Lower lobe of right lung (tissue), 2 donors: ENCODE measurements around the gene STK31. TPM values are rescaled to one million over a fixed set of nuclear protein-coding genes. Genes with fewer than 3 reads are reported as not detected.
"Not testable (repeated sequence)": the region's sequence is repeated elsewhere in the genome, so short reads cannot be mapped to it uniquely, and the experiment has no call there.

Experiments used
- ATAC-seq, 2 donors: fragments of 200-7000 bp; cut with Tn5 transposase; one replicate each; pipeline ENCODE4 v1.9.1; 2020 to 2022; ENCODE audit warnings: mild to moderate bottlenecking in 2 of 2, moderate library complexity in 2 of 2
- DNase-seq: peaks from one replicate; pipeline ENCODE4 v3.0.0-alpha.2; 2020
- H3K27ac ChIP-seq: fragments of 200-600 bp; one replicate; pipeline ENCODE4 v1.8.0; 2022
- H3K27me3 ChIP-seq: fragments of 200-600 bp; one replicate; pipeline ENCODE4 v1.8.0; 2022; ENCODE audit warnings: low read depth
- H3K36me3 ChIP-seq: fragments of 200-600 bp; one replicate; pipeline ENCODE4 v1.8.0; 2022; ENCODE audit warnings: mild to moderate bottlenecking
- H3K4me1 ChIP-seq: fragments of 200-600 bp; one replicate; pipeline ENCODE4 v1.8.0; 2022
- H3K4me3 ChIP-seq: fragments of 200-600 bp; one replicate; pipeline ENCODE4 v1.8.0; 2022; ENCODE audit warnings: mild to moderate bottlenecking
- H3K9me3 ChIP-seq: fragments of 200-600 bp; one replicate; pipeline ENCODE4 v1.8.0; 2022
- intact Hi-C: fragments of 100-400 bp; cut with DNase I; formaldehyde crosslinking; loops from one replicate; pipeline ENCODE4 v1.11.0; 2022
- total RNA-seq: library from RNA; stranded (reverse); fragmentation: NEBNext Ultra II Directional; extraction: Animal tissue kit (Norgen Biotek cat#: 25700); gene quantifications from one replicate; pipeline ENCODE4 v1.2.1, GENCODE V29; 2021
- TF ChIP-seq, protein P1 (sequence below): fragments of 200-600 bp; IDR thresholded peaks from one replicate; pipeline ENCODE4 v1.8.0; 2022; ENCODE audit warnings: antibody characterized with exemption, mild to moderate bottlenecking
- donor health status: DM: no; HTN: yes; CAD: no; lungs with severe emphysema.

STK31 gene
- total RNA-seq, 1 donor from 2014 or later = 1.0 TPM

DNA sequence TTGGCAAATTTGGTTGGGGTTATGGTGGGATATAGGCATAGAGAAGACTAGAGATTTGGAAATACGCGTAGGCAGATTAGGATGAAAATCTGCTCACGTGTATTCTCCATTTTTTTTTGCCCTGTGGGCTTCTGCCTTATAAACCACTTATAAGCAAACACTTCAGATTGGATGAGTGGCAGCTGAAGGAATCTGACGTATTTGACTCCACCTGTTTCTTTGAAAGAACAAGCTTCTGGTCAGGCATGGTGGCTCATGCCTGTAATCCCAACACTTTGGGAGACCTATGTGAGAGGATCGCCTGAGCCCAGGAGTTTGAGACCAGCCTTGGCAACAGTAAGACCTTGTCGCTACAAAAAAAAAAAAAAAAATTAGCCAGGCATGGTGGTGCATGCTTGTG lies 5.1 kb downstream of the STK31 start:
- ATAC-seq (peak; percentile 29 to 76), DNase-seq (no peak)
- Histone ChIP-seq H3K4me1 (no peaks in the 10 kb centered on the region), H3K27ac (no peak overlapping the region), H3K36me3 (no peaks in the 10 kb centered on the region), H3K4me3 (no peak overlapping the region), H3K27me3 (no peaks in the 10 kb centered on the region), H3K9me3 (no peaks in the 10 kb centered on the region)
- intact Hi-C loops = no loop called here
- TF ChIP-seq, protein P1, sequence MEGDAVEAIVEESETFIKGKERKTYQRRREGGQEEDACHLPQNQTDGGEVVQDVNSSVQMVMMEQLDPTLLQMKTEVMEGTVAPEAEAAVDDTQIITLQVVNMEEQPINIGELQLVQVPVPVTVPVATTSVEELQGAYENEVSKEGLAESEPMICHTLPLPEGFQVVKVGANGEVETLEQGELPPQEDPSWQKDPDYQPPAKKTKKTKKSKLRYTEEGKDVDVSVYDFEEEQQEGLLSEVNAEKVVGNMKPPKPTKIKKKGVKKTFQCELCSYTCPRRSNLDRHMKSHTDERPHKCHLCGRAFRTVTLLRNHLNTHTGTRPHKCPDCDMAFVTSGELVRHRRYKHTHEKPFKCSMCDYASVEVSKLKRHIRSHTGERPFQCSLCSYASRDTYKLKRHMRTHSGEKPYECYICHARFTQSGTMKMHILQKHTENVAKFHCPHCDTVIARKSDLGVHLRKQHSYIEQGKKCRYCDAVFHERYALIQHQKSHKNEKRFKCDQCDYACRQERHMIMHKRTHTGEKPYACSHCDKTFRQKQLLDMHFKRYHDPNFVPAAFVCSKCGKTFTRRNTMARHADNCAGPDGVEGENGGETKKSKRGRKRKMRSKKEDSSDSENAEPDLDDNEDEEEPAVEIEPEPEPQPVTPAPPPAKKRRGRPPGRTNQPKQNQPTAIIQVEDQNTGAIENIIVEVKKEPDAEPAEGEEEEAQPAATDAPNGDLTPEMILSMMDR = no peak

DNA sequence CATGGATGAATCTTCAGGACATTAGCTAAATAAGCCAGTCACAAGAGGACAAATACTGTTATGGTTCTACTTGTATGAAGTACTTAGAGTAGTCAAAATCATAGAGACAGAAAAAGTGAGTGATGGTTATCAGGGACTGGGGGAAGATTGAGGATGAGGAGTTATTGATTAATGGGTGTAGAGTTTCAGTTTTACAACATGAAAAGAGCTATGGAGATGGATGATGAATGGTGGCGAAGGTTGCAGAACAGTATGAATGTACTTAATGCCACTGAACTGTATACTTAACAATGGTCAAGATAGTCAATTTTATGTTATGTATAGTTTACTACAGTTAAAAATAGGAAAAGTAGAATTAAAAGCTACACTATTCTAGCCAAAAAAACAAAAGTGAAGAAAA lies 7.8 kb downstream of the STK31 start:
- Histone ChIP-seq H3K4me3 (no peak overlapping the region), H3K4me1 (no peaks in the 10 kb centered on the region), H3K9me3 (no peaks in the 10 kb centered on the region), H3K27me3 (no peaks in the 10 kb centered on the region), H3K27ac (no peak overlapping the region), H3K36me3 (no peaks in the 10 kb centered on the region)
- intact Hi-C loops = no loop called here
- ATAC-seq = no peak
- DNase-seq = no peak
- TF ChIP-seq, protein P1 = no peak

DNA sequence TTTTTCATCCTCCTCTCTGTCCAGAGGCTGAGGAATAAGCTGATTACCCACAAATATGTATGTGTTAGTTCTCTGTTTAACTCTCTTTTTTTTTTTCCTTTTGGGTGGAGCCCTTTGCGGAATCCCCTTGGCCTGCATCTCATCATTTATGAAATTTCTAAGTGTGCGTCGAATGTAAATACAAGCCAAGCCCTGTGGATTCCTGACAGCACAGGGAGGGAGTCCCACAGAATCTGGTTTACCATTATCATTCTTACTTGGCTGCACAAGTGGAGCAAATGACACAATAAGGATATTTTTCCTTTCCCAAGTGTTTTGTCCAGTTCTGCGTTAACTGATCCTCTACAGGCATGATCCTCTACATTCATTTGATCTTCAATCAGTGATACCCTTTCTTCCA lies 11.4 kb downstream of the STK31 start:
- no peak overlapping the region for H3K27ac ChIP-seq
- no peaks in the 10 kb centered on the region for H3K9me3 ChIP-seq
- TF ChIP-seq, protein P1 = no peak
- no peaks in the 10 kb centered on the region for H3K27me3 ChIP-seq
- no peak overlapping the region for H3K4me3 ChIP-seq
- no peak for ATAC-seq
- no peaks in the 10 kb centered on the region for H3K4me1 ChIP-seq
- no peaks in the 10 kb centered on the region for H3K36me3 ChIP-seq
- no peak for DNase-seq
- intact Hi-C loops = no loop called here

DNA sequence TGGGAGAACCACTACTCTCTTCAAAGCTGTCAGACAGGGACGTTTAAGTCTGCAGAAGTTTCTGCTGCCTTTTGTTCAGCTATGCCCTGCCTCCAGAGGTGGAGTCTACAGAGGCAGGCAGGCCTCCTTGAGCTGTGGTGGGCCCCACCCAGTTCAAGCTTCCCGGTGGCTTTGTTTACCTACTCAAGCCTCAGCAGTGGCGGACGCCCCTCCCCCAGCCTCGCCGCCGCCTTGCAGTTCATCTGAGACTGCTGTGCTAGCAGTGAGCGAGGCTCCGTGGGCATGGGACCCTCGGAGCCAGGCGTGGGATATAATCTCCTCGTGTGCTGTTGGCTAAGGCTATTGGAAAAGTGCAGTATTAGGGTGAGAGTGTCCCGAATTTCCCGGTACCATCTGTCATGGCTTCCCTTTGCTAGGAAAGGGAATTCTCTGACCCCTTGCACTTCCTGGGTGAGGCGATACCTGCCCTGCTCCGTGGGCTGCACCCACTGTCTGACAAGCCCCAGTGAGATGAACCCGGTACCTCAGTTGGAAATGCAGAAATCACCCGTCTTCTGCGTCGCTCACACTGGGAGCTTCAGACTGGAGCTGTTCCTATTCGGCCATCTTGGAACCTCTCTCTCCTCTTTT lies 12.7 kb downstream of the STK31 start:
- H3K4me3 ChIP-seq, intact Hi-C loops, H3K9me3 ChIP-seq, H3K27ac ChIP-seq, H3K4me1 ChIP-seq, ATAC-seq, H3K36me3 ChIP-seq, H3K27me3 ChIP-seq: not testable (repeated sequence)
- DNase-seq = peak; percentile 68

DNA sequence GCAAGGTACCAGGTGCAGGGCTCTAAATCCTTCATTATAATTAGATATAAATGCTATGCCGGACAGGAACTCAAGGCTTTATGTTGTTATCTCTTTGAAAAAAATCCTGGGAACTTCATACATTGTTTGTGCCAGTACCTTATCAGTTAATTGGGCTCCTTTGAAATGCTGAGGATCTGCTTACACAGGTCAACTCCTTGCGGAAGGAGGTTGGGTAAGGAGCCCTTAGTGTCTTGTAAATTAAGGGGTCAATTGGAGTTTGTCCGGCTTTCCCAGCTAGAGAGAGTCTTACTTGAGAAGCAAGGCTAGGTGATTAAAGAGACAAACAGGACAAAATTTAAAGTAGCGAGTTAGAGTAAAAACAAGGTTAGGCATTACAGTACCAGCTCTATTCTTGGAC lies 14.1 kb downstream of the STK31 start:
- H3K9me3 ChIP-seq, H3K4me1 ChIP-seq, H3K36me3 ChIP-seq, intact Hi-C loops, H3K27me3 ChIP-seq, DNase-seq, ATAC-seq, H3K27ac ChIP-seq, H3K4me3 ChIP-seq: not testable (repeated sequence)

DNA sequence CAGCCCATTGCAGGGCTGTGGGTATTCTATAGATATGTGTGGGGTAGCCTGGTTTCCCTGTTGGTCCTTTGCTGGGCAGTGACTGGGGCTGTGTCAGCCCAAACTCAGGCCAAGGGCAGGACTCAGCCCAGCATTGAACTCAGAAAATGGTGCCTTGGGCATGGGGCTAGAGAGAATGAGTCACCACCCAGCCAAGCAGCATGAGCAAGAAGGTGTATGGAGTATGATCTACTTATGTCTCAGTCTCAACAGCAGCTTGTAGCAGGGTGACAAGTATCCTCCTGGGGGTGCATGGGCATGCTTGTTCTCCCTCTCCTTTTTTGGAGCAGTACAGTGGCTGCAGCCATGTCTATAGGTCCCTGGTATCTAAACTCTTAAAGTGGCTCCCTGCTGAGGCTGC lies 32.0 kb downstream of the STK31 start:
- H3K4me3 ChIP-seq = no peak overlapping the region
- TF ChIP-seq, protein P1 = no peak
- no peaks in the 10 kb centered on the region for H3K36me3 ChIP-seq
- H3K27ac ChIP-seq = no peak overlapping the region
- ATAC-seq = no peak
- no peaks in the 10 kb centered on the region for H3K27me3 ChIP-seq
- peaks cover 13% of the 10 kb centered on the region for H3K9me3 ChIP-seq
- DNase-seq = no peak
- H3K4me1 ChIP-seq = no peaks in the 10 kb centered on the region
- intact Hi-C loops = no loop called here

DNA sequence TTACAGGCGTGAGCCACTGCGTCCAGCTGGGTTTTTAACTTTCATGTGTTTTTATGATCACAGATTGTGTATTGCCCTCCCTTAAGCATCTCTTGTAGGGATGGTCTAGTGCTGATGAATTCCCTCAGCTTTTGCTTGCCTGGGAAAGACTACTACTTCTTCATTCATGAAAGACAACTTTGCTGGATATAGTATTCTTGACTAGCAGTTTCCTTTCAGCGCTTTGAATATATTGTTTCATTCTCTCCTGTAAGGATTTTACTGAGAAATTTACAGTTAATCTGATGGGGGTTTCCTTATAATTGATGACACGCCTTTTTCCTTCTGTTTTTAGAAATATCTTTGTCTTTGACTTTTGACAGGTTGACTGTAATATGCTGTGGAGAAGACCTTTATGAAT lies 33.2 kb downstream of the STK31 start:
- Histone ChIP-seq H3K27ac (no peak overlapping the region), H3K27me3 (no peaks in the 10 kb centered on the region), H3K9me3 (peaks cover 13% of the 10 kb centered on the region), H3K4me3 (no peak overlapping the region), H3K4me1 (no peaks in the 10 kb centered on the region), H3K36me3 (no peaks in the 10 kb centered on the region)
- DNase-seq (no peak), ATAC-seq (no peak)
- TF ChIP-seq, protein P1 = no peak
- intact Hi-C loops = no loop called here
